ENCODE measurements around the gene USP22.

DNA sequence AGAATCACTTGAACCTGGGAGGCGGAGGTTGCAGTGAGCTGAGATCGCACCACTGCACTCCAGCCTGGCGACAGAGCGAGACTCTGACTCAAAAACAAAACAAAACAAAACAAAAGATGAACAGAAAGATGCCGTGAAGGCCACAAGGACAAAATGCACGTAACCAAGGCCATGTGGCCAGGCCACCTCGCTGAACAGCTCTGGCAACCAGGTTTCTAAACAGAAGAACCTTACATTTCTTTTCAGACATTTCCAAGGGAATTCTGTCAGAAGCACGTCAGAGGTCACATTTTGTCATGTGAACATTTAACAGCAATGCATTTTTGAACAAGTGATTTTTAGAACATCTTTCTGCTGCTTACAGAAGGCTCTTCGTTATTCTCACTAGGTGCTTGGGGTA is 28.8 kb downstream of the USP22 start:
- TF ChIP-seq, protein P1, sequence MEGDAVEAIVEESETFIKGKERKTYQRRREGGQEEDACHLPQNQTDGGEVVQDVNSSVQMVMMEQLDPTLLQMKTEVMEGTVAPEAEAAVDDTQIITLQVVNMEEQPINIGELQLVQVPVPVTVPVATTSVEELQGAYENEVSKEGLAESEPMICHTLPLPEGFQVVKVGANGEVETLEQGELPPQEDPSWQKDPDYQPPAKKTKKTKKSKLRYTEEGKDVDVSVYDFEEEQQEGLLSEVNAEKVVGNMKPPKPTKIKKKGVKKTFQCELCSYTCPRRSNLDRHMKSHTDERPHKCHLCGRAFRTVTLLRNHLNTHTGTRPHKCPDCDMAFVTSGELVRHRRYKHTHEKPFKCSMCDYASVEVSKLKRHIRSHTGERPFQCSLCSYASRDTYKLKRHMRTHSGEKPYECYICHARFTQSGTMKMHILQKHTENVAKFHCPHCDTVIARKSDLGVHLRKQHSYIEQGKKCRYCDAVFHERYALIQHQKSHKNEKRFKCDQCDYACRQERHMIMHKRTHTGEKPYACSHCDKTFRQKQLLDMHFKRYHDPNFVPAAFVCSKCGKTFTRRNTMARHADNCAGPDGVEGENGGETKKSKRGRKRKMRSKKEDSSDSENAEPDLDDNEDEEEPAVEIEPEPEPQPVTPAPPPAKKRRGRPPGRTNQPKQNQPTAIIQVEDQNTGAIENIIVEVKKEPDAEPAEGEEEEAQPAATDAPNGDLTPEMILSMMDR (IDR thresholded peaks at IDR 0.05), result no peak
- no peak for TF ChIP-seq POLR2A (IDR thresholded peaks at IDR 0.05)

All from thyroid gland (tissue), 4 donors.